DND-41 (cell line): ENCODE measurements around the gene SDHA.

Source experiments
- ATAC-seq: fragments of 200-7000 bp; cut with Tn5 transposase; 3 replicates; pipeline ENCODE4 v1.9.1; 2021; ENCODE audit warnings: low read depth; ENCODE audit not compliant: insufficient read depth
- DNase-seq: peaks from one replicate; pipeline ENCODE4 v3.0.0-alpha.2; 2020
- H2AFZ ChIP-seq: 2 replicates; pipeline ENCODE4 v1.6.0; 2012; ENCODE audit warnings: low read depth, low read length
- H3K27ac ChIP-seq: 2 replicates; pipeline ENCODE4 v1.5.1; 2012; ENCODE audit warnings: low read length, inconsistent platforms
- H3K27me3 ChIP-seq: fragments of 200-600 bp; sonication (generic); 2 replicates; pipeline ENCODE4 v1.6.0; 2012; ENCODE audit warnings: low read length, mild to moderate bottlenecking, inconsistent platforms; ENCODE audit not compliant: insufficient read depth, poor library complexity
- H3K36me3 ChIP-seq: 2 replicates; pipeline ENCODE4 v1.5.1; 2012; ENCODE audit warnings: low read length, inconsistent platforms; ENCODE audit not compliant: insufficient read depth
- H3K4me1 ChIP-seq: 2 replicates; pipeline ENCODE4 v1.5.1; 2012; ENCODE audit warnings: mild to moderate bottlenecking, low read length; ENCODE audit not compliant: insufficient read depth
- H3K4me2 ChIP-seq: 2 replicates; pipeline ENCODE4 v1.6.0; 2012; ENCODE audit warnings: mild to moderate bottlenecking, moderate library complexity, low read length, inconsistent platforms; ENCODE audit not compliant: insufficient read depth
- H3K4me3 ChIP-seq, 2 experiments: fragments of 200-600 bp in 1 of 2; shearing (Covaris generic) in 1 of 2; 2 replicates each; pipeline ENCODE4 v1.5.1; 2012 to 2016; ENCODE audit warnings: inconsistent platforms in 2 of 2, low read length in 2 of 2, mild to moderate bottlenecking in 2 of 2, low read depth in 1 of 2, moderate library complexity in 1 of 2
- H3K79me2 ChIP-seq: 2 replicates; pipeline ENCODE4 v1.6.0; 2012; ENCODE audit warnings: low read length, inconsistent platforms; ENCODE audit not compliant: insufficient read depth
- H3K9ac ChIP-seq: 2 replicates; pipeline ENCODE4 v1.6.0; 2012; ENCODE audit warnings: low read depth, mild to moderate bottlenecking, inconsistent platforms, low read length, moderate library complexity
- H3K9me3 ChIP-seq: 2 replicates; pipeline ENCODE4 v1.5.1; 2012; ENCODE audit warnings: low read length, moderate library complexity, mild to moderate bottlenecking, inconsistent platforms; ENCODE audit not compliant: insufficient read depth, severe bottlenecking
- H4K20me1 ChIP-seq: 2 replicates; pipeline ENCODE4 v1.6.0; 2012; ENCODE audit warnings: low read length; ENCODE audit not compliant: insufficient read depth
- EZH2 ChIP-seq: IDR thresholded peaks from 3 replicates; pipeline ENCODE4 v1.6.1; 2012; ENCODE audit warnings: borderline replicate concordance, low read depth, mild to moderate bottlenecking, moderate library complexity, low read length, inconsistent platforms; ENCODE audit not compliant: severe bottlenecking
- TF ChIP-seq, protein P1 (sequence below): IDR thresholded peaks from 2 replicates; pipeline ENCODE4 v1.5.1; 2012; ENCODE audit warnings: borderline replicate concordance, low read length, moderate library complexity, mild to moderate bottlenecking; ENCODE audit not compliant: poor library complexity, severe bottlenecking; ENCODE audit errors: extremely low read depth

Gene SDHA

DNA sequence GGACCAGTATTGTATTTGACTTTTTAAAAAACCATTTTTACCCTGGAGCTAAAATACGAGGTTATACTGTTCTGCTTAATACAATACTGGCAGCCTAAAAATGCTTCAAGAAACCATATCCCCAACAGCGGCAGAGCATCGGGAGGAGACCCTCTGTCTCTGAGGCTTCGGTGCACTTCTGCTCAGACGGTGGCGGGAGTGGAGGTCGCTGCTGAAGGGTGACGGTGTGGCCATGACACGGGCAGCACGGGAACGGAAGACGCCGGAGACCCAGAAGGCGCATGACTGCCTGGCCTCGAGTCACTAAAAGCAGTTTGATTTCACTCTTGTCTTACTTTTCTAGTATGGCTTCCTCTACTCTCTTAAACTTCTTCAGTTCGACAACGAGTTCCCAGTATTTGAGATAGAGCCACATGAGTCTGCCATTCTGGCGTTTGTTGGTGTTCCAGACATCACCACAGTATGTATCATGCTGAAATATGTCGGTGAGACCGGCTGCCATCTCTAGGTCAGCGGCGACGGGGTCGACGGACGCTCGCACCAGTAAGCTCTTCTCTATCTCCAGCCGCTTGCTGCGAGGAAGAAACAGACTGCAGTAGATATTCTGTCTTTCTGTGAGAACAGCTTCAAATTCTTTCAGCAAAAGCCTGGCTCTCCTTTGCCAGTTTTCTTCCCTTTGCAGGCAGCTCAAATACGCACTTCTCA, 13.0 kb upstream of the SDHA start:
- ATAC-seq (no peak), DNase-seq (no peak)
- Histone ChIP-seq H3K36me3 (peaks cover 55% of the 10 kb centered on the region), H3K9me3 (no peaks in the 10 kb centered on the region), H3K4me2 (no peak overlapping the region), H2AFZ (no peak overlapping the region), H4K20me1 (peaks cover 62% of the 10 kb centered on the region), H3K27me3 (no peaks in the 10 kb centered on the region), H3K4me3 (no peak overlapping the region), H3K27ac (no peak overlapping the region), H3K9ac (no peak overlapping the region), H3K4me1 (no peaks in the 10 kb centered on the region), H3K79me2 (peaks cover 36% of the 10 kb centered on the region)
- TF ChIP-seq, protein P1, sequence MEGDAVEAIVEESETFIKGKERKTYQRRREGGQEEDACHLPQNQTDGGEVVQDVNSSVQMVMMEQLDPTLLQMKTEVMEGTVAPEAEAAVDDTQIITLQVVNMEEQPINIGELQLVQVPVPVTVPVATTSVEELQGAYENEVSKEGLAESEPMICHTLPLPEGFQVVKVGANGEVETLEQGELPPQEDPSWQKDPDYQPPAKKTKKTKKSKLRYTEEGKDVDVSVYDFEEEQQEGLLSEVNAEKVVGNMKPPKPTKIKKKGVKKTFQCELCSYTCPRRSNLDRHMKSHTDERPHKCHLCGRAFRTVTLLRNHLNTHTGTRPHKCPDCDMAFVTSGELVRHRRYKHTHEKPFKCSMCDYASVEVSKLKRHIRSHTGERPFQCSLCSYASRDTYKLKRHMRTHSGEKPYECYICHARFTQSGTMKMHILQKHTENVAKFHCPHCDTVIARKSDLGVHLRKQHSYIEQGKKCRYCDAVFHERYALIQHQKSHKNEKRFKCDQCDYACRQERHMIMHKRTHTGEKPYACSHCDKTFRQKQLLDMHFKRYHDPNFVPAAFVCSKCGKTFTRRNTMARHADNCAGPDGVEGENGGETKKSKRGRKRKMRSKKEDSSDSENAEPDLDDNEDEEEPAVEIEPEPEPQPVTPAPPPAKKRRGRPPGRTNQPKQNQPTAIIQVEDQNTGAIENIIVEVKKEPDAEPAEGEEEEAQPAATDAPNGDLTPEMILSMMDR, result no peak
- TF ChIP-seq EZH2, result no peak

DNA sequence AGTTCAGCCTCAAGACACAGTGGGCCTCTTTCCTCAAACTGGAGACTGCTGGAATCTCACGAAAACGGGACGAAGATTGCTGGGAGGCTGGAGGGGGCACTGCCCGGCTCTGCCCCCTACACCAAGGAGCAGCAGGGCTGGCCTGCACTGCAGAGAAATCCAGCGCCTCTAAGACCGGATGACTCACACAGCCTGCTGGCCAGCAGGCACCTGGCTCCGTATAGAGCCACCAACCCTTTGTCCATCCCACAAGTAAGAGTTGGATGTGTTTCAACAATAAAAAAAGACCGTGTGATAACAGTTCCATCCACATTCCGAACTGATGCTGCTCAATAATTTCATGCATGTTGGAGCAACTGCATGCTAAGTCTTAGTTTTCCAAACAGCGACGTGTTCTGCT, 11.7 kb upstream of the SDHA start:
- Histone ChIP-seq H3K79me2 (peaks cover 42% of the 10 kb centered on the region), H3K27me3 (no peaks in the 10 kb centered on the region), H3K27ac (no peak overlapping the region), H3K9ac (no peak overlapping the region), H3K36me3 (peaks cover 55% of the 10 kb centered on the region), H2AFZ (no peak overlapping the region), H3K9me3 (no peaks in the 10 kb centered on the region), H3K4me2 (no peak overlapping the region), H3K4me3 (no peak overlapping the region), H3K4me1 (no peaks in the 10 kb centered on the region), H4K20me1 (peaks cover 61% of the 10 kb centered on the region)
- no peak for DNase-seq
- no peak for TF ChIP-seq EZH2
- TF ChIP-seq, protein P1, result no peak
- no peak for ATAC-seq

DNA sequence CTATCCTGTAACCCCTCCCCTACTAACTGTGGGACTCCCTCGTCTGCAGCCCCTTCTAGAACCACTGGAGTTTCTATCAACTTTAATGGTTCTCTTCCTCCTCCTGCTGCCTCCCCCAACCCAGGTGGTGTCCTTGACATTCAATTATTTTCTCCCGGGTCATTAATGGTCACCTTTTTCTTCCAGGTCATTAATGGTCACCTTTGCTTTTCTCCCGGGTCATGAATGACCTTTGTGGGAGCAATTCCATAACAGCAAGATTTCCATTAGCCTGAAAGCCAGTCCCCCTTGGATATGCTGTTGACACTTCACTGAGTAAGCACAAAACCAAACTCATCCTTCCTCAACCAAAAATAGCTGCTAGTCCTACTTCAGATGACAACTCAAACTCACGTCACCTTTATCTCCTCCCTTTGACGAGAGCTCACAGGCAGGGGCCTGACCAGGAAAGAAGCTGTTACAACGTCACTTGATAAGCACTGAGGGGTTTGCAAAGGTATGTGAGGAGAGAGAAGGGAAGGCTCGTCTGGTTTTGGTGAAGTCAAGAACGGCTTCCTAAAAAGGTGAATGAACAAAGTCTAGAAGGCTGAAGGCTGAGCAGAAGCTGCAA, 11.1 kb upstream of the SDHA start:
- H3K4me2 ChIP-seq, result no peak overlapping the region
- DNase-seq, result no peak
- H4K20me1 ChIP-seq, result peaks cover 56% of the 10 kb centered on the region

More for the DNA sequence above, 11.1 kb upstream of the SDHA start:
- Histone ChIP-seq H3K9ac (no peak overlapping the region), H3K27ac (no peak overlapping the region), H3K36me3 (peaks cover 51% of the 10 kb centered on the region), H3K4me1 (no peaks in the 10 kb centered on the region), H3K4me3 (no peak overlapping the region), H3K27me3 (no peaks in the 10 kb centered on the region), H3K79me2 (peaks cover 42% of the 10 kb centered on the region), H2AFZ (no peak overlapping the region), H3K9me3 (no peaks in the 10 kb centered on the region)
- TF ChIP-seq, protein P1, result no peak
- no peak for TF ChIP-seq EZH2
- no peak for ATAC-seq
